Gastrocnemius medialis (tissue), 4 donors: ENCODE results near the gene PAN2.
"Not testable (repeated sequence)": the region's sequence is repeated elsewhere in the genome, so short reads cannot be mapped to it uniquely, and the experiment has no call there.

ENCODE experiments used
- CTCF ChIP-seq, 5 experiments: fragments of 450-650 bp in 3 of 5; fragments of 200-600 bp in 2 of 5; sonication (generic) in 2 of 5; IDR thresholded peaks in 4 of 5; conservative IDR thresholded peaks in 1 of 5; 1 replicate in 4 of 5; 2 replicates in 1 of 5; pipeline ENCODE4 v1.5.1; 2016 to 2019; ENCODE audit warnings: antibody characterized with exemption in 5 of 5, mild to moderate bottlenecking in 3 of 5, moderate library complexity in 3 of 5
- POLR2A ChIP-seq, 2 donors: fragments of 450-650 bp; IDR thresholded peaks; one replicate each; pipeline ENCODE4 v1.6.1; 2017; ENCODE audit warnings: antibody characterized with exemption in 2 of 2, mild to moderate bottlenecking in 2 of 2, moderate library complexity in 2 of 2

GRCh38 chr12:56342290-56342689 is 8.5 kb upstream of the PAN2 start:
- TF ChIP-seq CTCF (IDR thresholded peaks at IDR 0.05 in 4 of 5, conservative IDR thresholded peaks at IDR 0.05 in 1 of 5); POLR2A (IDR thresholded peaks at IDR 0.05): not testable (repeated sequence)
